ENCODE results near the gene KIAA0513.

Gene KIAA0513

DNA sequence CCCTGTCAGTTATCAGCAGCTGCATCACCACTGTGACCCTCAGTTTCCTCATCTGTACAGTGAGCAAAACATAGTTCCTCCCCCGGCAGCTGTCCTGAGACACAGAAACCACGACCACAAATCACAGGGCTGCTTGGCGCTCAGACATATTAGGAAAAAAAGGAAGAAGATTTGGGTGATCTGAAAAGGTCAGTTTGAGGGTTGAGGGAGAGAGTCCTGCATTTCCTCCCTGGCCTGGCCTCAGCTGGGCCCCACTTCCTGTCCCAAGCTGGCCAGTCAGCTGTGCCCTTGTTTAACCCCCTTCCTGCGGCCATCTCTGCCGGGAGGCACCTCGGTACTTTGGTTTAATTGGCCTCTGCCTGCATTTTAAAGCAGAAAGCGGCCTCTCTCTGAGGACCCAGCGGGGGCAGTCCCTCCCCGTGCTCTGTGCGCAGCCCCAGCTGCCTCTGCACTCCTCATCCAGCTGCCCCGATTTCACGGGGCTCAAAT is 108.7 kb downstream of the KIAA0513 start:
- no peak for DNase-seq (ENCODE audit: low read depth in 2 of 2)

DNA sequence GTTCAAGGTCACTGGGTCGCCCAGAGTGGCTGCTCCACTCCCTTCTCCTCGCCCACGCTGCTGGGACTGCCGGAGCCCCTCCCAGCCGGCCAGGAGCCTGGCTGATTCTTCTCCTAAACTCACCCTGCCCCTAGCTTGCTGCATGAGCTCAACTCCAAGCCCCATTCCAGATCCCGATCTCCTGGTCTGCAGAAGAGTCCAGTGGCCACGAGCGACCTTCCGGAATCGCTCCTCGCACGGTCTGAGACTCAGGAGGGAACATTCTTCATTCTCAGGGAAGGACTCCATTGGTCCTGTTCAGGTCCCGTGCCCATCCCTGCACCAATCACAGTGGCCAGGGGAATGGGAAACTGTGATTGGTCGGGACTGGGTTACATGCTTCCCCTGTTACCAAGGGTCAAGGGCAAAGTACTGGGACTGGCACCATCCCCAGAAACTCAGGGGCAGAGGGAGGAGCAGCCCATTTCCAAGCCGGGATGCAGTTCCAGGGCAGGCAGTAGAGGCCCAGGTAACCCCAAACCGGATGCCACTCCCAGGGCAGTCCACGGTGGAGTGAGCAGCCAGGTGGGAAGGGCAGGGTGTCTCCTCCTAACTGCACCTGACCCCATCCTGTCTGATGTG is 109.2 kb downstream of the KIAA0513 start:
- no peak for DNase-seq (ENCODE audit: low read depth in 2 of 2)

DNA sequence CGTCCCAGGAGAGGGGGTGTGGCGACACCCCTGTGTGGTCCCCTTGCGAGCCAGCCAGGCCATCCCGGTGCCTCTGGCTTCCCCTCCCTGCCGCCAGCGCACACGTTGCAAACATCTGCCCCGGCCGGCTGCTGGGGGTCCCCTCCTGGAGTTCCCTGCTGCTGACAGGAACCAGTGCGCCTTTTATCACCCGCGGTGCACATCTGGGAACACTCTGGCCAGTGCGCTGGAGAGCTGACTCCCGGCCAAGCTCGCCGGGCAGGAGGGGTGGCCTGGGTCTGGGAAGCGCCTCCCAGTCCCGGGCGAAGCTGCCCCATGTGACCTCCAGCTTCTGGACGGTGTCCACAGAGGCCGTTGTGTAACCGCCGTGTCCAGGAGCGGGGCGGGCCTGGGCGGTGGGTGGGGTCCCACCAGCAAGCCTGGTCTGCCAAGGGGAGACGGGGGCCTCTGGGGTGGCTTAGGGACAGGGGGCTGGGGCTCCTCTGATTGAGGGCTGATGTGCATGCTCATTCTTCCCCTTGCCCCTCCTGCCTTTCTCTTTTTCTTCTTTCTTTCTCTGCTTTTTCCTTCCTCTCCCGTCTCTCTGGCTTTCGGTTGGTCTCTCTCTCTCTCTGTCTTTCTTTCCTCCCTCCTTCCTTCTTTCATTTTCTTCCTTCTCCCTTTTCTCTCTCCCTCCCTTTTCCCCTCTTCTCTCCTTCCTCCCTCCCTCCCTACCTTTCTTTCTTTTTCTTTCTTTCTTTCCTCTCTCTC is 109.9 kb downstream of the KIAA0513 start:
- DNase-seq (ENCODE audit: low read depth in 2 of 2), result no peak

DNA sequence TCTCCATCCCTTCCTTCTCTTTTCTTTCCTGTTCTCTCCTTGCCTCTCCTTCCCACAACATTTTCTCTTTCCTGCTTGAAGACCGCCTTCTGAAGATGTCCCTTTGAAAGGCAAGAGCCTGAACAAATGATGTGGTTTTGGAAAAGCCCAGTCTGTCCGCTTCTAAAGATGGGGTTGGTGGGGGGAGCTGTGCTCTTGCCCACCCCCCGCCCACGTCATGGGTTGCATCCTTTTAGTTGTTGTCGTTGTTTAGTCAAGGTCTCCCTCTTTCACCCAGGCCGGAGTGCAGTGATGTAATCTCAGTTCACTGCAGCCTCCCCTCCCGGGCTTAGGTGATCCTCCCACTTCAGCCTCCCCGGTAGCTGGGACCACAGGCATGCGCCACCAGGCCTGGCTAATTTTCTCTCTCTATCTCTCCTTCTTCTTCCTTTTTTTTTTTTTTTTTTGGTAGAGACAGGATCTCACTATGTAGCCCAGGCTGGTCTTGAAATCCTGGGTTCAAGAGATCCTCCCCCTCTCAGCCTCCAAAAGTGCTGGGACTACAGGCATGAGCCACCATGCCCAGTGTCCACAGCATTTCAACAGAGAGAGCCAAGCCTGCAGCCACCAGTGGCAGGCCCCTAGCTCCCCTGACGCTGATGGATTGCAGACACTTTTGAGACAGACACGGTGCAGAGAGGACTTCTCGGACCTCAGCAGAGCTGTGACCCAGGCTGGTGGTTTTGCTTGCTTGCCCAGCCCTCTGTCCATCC is 110.7 kb downstream of the KIAA0513 start:
- no peak for DNase-seq (ENCODE audit: low read depth in 2 of 2)

GRCh38 chr16:85138825-85139627 is 111.4 kb downstream of the KIAA0513 start:
- DNase-seq (ENCODE audit: low read depth in 2 of 2), result no peak

DNA sequence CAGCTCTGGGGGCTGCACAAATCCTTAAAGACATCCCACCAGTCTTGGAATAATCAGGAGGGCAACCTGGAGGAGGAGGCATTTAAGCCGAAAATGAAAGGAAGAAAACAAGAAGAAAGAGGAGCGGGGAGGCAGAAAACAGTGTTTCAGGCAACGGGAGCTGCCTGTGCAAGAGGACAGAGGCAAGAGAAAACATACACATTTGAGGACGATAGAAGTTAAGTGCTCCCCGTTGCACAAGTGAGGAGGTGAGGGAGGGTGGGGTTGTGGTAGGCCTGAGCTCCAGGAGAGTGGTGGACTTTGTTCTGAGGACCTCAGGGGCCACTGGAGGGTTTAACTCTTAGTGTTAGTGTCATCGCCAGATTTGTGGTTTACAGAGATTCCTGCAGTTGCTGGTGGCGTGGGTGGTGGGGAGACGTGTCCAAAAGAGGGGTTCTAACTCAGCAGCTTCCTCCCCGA is 112.3 kb downstream of the KIAA0513 start:
- no peak for DNase-seq (ENCODE audit: low read depth in 2 of 2)

DNA sequence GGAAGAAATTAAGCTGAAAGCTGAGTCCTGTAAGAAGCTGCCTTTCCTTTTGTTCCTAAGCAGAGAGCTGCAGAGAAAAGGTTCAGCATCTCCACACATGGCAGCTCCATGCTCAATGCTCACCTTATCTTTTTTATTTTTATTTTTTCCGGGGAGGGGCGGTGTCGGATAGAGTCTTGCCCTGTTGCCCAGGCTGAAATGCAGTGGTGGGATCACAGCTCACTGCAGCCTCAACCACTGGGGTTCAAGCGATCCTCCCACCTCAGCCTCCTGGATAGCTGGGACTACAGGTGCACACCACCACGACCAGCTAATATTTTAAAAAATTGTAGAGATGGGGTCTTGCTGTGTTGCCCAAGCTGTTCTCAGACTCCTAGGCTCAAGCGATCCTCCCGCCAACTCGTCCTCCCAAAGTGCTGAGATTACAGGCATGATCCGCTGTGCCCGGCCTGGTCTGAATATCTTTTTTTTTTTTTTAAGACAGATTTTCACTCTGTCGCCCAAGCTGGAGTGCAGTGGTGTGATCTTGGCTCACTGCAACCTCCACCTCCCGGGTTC is 112.9 kb downstream of the KIAA0513 start:
- DNase-seq (ENCODE audit: low read depth in 2 of 2), result no peak

- no peak for DNase-seq (ENCODE audit: low read depth in 2 of 2)
Measured at GRCh38 chr16:85141491-85142128, 114.0 kb downstream of the KIAA0513 start.

DNA sequence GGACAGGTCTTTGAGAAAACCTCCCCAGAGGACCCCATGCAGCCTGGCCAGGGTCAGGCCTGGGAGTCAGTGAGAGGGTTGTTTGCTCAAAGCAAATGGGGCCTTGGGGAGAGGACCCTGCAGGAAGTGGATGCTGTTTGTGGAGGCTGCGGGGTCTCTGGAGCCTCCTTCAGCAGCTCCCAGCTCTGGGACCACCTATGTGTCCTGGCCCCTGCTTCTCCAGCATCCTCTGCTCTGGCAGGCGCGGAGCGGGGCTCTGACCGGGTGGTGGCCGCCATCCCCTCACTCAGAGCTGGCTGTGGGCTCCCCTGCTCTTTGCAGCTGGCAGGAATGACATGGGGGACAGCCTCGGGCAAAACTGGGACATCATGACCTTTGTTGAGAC is 114.5 kb downstream of the KIAA0513 start:
- DNase-seq (ENCODE audit: low read depth in 2 of 2), result no peak

DNA sequence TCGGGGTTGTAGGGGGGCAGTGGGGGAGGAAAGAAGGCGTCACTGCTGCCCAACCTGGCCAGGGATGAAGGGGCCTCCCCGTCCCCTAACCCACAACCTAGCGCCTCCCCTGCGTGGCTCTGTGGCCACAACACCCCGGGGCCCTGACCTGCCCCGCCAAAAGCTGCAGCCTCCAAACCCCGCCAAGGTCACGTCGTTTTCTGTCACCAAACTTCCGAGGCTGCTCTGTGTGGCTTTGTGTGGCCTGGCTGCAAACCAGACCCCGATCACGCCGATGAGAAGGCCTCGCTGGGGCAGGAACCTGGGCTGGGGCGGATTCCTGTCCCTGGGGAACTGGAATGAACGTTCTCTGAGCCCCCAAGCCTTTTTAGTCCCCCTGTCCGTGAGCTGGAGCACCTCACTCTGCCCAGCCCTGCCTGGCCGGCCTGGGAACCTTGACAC is 115.2 kb downstream of the KIAA0513 start:
- DNase-seq (ENCODE audit: low read depth in 2 of 2), result no peak
